SK-N-SH (cell line): ENCODE results near the gene ACAP3.

Source experiments
- EP300 ChIP-seq, 2 experiments: IDR thresholded peaks; 2 replicates each; pipeline versions ENCODE4 v1.4.0 to v1.6.1; 2012; ENCODE audit warnings: borderline replicate concordance in 1 of 2, low read depth in 1 of 2, low read length in 1 of 2
- EZH2phosphoT487 ChIP-seq: fragments of 200-600 bp; sonication (generic); IDR thresholded peaks from 2 replicates; pipeline ENCODE4 v1.6.1; 2017; ENCODE audit warnings: low read depth, mixed run types, mild to moderate bottlenecking, antibody characterized with exemption, moderate library complexity, borderline replicate concordance
- GABPA ChIP-seq: IDR thresholded peaks from 2 replicates; pipeline ENCODE4 v1.4.0; 2012; ENCODE audit warnings: low read depth, mild to moderate bottlenecking
- JUND ChIP-seq: IDR thresholded peaks from 2 replicates; pipeline ENCODE4 v1.4.0; 2012
- MXI1 ChIP-seq: IDR thresholded peaks from 2 replicates; pipeline ENCODE4 v1.6.1; 2012; ENCODE audit warnings: mild to moderate bottlenecking, low read depth, low read length, improper control_type of control experiment
- NFIC ChIP-seq: IDR thresholded peaks from 2 replicates; pipeline ENCODE4 v1.4.0; 2012; ENCODE audit warnings: borderline replicate concordance
- RAD21 ChIP-seq: IDR thresholded peaks from 2 replicates; pipeline ENCODE4 v1.6.1; 2012; ENCODE audit warnings: mild to moderate bottlenecking, low read length
- SMC3 ChIP-seq: IDR thresholded peaks from 2 replicates; pipeline ENCODE4 v1.6.1; 2012; ENCODE audit warnings: low read depth, low read length, improper control_type of control experiment
- TAF1 ChIP-seq: IDR thresholded peaks from 2 replicates; pipeline ENCODE4 v1.6.1; 2012; ENCODE audit warnings: low read depth, mild to moderate bottlenecking, low read length, moderate library complexity, borderline replicate concordance
- YY1 ChIP-seq: IDR thresholded peaks from 2 replicates; pipeline ENCODE4 v1.4.0; 2012; ENCODE audit warnings: low read depth, mild to moderate bottlenecking
- TF ChIP-seq, protein P1 (sequence below): fragments of 200-600 bp; sonication (generic); IDR thresholded peaks from 2 replicates; pipeline ENCODE4 v1.6.1; 2017; ENCODE audit warnings: antibody characterized with exemption, mild to moderate bottlenecking, moderate library complexity
- TF ChIP-seq, protein P2 (sequence below): IDR thresholded peaks from 2 replicates; pipeline ENCODE4 v1.6.1; 2012; ENCODE audit warnings: mild to moderate bottlenecking, low read depth, low read length, moderate library complexity
- TF ChIP-seq, protein P3 (sequence below): IDR thresholded peaks from 2 replicates; pipeline ENCODE4; 2012
- TF ChIP-seq, protein P4 (sequence below): fragments of 150-350 bp; IDR thresholded peaks from 2 replicates; pipeline ENCODE4 v1.6.1; 2017; ENCODE audit warnings: antibody characterized with exemption, low read length, low read depth, borderline replicate concordance

DNA sequence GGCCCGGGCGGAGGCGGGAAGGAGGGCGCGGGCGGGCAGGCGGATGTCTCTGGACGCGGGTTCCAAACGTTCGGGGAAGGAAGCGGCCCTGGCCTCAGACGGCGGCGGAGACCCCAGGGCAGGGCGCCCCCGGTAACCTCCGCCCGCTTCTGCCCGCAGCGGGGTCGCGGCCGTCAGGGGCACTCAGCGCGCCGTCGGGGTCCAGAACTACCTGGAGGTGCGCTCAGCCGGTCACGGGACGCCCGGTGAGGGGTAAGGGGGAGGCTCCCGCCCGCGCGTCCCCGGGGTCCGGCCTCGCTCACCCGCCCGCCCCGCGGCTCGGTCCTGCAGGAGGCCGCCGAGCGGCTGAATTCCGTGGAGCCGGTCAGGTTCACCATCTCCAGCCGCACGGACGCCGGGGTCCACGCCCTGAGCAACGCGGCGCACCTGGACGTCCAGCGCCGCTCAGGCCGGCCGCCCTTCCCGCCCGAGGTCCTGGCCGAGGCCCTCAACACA is 1.1 kb upstream of the ACAP3 start:
- TF ChIP-seq MXI1 (no peak), YY1 (no peak), EZH2phosphoT487 (no peak), SMC3 (no peak), GABPA (no peak), NFIC (no peak), TAF1 (no peak), EP300 (IDR thresholded peaks at IDR 0.05; ENCODE audit: borderline replicate concordance in 1 of 2, low read depth in 1 of 2, low read length in 1 of 2) (no peak), RAD21 (no peak), JUND (no peak)
- TF ChIP-seq, protein P1, sequence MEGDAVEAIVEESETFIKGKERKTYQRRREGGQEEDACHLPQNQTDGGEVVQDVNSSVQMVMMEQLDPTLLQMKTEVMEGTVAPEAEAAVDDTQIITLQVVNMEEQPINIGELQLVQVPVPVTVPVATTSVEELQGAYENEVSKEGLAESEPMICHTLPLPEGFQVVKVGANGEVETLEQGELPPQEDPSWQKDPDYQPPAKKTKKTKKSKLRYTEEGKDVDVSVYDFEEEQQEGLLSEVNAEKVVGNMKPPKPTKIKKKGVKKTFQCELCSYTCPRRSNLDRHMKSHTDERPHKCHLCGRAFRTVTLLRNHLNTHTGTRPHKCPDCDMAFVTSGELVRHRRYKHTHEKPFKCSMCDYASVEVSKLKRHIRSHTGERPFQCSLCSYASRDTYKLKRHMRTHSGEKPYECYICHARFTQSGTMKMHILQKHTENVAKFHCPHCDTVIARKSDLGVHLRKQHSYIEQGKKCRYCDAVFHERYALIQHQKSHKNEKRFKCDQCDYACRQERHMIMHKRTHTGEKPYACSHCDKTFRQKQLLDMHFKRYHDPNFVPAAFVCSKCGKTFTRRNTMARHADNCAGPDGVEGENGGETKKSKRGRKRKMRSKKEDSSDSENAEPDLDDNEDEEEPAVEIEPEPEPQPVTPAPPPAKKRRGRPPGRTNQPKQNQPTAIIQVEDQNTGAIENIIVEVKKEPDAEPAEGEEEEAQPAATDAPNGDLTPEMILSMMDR, result no peak
- TF ChIP-seq, protein P2, sequence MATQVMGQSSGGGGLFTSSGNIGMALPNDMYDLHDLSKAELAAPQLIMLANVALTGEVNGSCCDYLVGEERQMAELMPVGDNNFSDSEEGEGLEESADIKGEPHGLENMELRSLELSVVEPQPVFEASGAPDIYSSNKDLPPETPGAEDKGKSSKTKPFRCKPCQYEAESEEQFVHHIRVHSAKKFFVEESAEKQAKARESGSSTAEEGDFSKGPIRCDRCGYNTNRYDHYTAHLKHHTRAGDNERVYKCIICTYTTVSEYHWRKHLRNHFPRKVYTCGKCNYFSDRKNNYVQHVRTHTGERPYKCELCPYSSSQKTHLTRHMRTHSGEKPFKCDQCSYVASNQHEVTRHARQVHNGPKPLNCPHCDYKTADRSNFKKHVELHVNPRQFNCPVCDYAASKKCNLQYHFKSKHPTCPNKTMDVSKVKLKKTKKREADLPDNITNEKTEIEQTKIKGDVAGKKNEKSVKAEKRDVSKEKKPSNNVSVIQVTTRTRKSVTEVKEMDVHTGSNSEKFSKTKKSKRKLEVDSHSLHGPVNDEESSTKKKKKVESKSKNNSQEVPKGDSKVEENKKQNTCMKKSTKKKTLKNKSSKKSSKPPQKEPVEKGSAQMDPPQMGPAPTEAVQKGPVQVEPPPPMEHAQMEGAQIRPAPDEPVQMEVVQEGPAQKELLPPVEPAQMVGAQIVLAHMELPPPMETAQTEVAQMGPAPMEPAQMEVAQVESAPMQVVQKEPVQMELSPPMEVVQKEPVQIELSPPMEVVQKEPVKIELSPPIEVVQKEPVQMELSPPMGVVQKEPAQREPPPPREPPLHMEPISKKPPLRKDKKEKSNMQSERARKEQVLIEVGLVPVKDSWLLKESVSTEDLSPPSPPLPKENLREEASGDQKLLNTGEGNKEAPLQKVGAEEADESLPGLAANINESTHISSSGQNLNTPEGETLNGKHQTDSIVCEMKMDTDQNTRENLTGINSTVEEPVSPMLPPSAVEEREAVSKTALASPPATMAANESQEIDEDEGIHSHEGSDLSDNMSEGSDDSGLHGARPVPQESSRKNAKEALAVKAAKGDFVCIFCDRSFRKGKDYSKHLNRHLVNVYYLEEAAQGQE, result no peak
- TF ChIP-seq, protein P3, sequence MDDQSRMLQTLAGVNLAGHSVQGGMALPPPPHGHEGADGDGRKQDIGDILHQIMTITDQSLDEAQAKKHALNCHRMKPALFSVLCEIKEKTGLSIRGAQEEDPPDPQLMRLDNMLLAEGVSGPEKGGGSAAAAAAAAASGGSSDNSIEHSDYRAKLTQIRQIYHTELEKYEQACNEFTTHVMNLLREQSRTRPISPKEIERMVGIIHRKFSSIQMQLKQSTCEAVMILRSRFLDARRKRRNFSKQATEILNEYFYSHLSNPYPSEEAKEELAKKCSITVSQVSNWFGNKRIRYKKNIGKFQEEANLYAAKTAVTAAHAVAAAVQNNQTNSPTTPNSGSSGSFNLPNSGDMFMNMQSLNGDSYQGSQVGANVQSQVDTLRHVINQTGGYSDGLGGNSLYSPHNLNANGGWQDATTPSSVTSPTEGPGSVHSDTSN, result no peak
- TF ChIP-seq, protein P4, sequence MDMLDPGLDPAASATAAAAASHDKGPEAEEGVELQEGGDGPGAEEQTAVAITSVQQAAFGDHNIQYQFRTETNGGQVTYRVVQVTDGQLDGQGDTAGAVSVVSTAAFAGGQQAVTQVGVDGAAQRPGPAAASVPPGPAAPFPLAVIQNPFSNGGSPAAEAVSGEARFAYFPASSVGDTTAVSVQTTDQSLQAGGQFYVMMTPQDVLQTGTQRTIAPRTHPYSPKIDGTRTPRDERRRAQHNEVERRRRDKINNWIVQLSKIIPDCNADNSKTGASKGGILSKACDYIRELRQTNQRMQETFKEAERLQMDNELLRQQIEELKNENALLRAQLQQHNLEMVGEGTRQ, result no peak
